H9 (cell line): Measurements from ENCODE around the gene KCNJ12. TPM values are rescaled to one million over a fixed set of nuclear protein-coding genes. Genes with fewer than 3 reads are reported as not detected.

Experiments
- DNase-seq: peaks from one replicate; pipeline ENCODE4 v3.0.0-alpha.2; 2017
- H2AFZ ChIP-seq: one replicate; pipeline ENCODE4 v1.6.1; 2013; ENCODE audit warnings: mild to moderate bottlenecking, low read length, control low read depth, moderate library complexity
- H2AK5ac ChIP-seq: 2 replicates; pipeline ENCODE4 v1.6.1; 2013; ENCODE audit warnings: low read length, control low read depth, mixed read lengths; ENCODE audit not compliant: insufficient read length
- H2BK120ac ChIP-seq: one replicate; pipeline ENCODE4 v1.6.1; 2013; ENCODE audit warnings: low read depth, mild to moderate bottlenecking, low read length, control low read depth, inconsistent platforms; ENCODE audit not compliant: poor library complexity, severe bottlenecking
- H2BK12ac ChIP-seq: 2 replicates; pipeline ENCODE4 v1.6.1; 2013; ENCODE audit warnings: low read length, control low read depth, mixed read lengths, low read depth; ENCODE audit not compliant: insufficient read length
- H2BK15ac ChIP-seq: 2 replicates; pipeline ENCODE4 v1.6.1; 2013; ENCODE audit warnings: low read depth, low read length, control low read depth
- H2BK20ac ChIP-seq: one replicate; pipeline ENCODE4 v1.6.1; 2013; ENCODE audit warnings: low read depth, mild to moderate bottlenecking, low read length, control low read depth, inconsistent platforms; ENCODE audit not compliant: poor library complexity, severe bottlenecking
- H2BK5ac ChIP-seq: 2 replicates; pipeline ENCODE4 v1.6.1; 2013; ENCODE audit warnings: low read length, control low read depth, mixed read lengths; ENCODE audit not compliant: insufficient read length
- H3K14ac ChIP-seq: 2 replicates; pipeline ENCODE4 v1.6.1; 2013; ENCODE audit warnings: low read length, control low read depth; ENCODE audit not compliant: insufficient read depth
- H3K18ac ChIP-seq: 2 replicates; pipeline ENCODE4 v1.6.1; 2013; ENCODE audit warnings: low read depth, mild to moderate bottlenecking, mixed read lengths, low read length, control low read depth; ENCODE audit not compliant: insufficient read length
- H3K23ac ChIP-seq: 2 replicates; pipeline ENCODE4 v1.6.1; 2013; ENCODE audit warnings: low read length, control low read depth, mixed read lengths, low read depth; ENCODE audit not compliant: insufficient read length
- H3K23me2 ChIP-seq: 2 replicates; pipeline ENCODE4 v1.6.1; 2013; ENCODE audit warnings: low read depth, mild to moderate bottlenecking, mixed read lengths, low read length, control low read depth; ENCODE audit not compliant: insufficient read length, poor library complexity, severe bottlenecking
- H3K27ac ChIP-seq: 2 replicates; pipeline ENCODE4 v1.5.1; 2013; ENCODE audit warnings: low read length, control low read depth, mixed read lengths, low read depth; ENCODE audit not compliant: insufficient read length
- H3K27me3 ChIP-seq: 2 replicates; pipeline ENCODE4 v1.6.1; 2013; ENCODE audit warnings: low read length, control low read depth, inconsistent platforms; ENCODE audit not compliant: insufficient read depth
- H3K4ac ChIP-seq: 2 replicates; pipeline ENCODE4 v1.6.1; 2013; ENCODE audit warnings: low read depth, mild to moderate bottlenecking, control low read depth, inconsistent platforms, low read length, moderate library complexity
- H3K4me1 ChIP-seq: 2 replicates; pipeline ENCODE4 v1.6.1; 2013; ENCODE audit warnings: low read length, control low read depth, inconsistent platforms; ENCODE audit not compliant: insufficient read depth
- H3K4me2 ChIP-seq: 2 replicates; pipeline ENCODE4 v1.6.1; 2013; ENCODE audit warnings: low read length, control low read depth, mixed read lengths; ENCODE audit not compliant: insufficient read length, insufficient read depth
- H3K56ac ChIP-seq: 2 replicates; pipeline ENCODE4 v1.6.1; 2013; ENCODE audit warnings: low read depth, mild to moderate bottlenecking, mixed read lengths, low read length, control low read depth; ENCODE audit not compliant: insufficient read length
- H3K79me1 ChIP-seq: 2 replicates; pipeline ENCODE4 v1.6.1; 2013; ENCODE audit warnings: low read depth, mild to moderate bottlenecking, moderate library complexity, low read length, control low read depth, inconsistent platforms; ENCODE audit not compliant: insufficient read depth, poor library complexity, severe bottlenecking
- H3K79me2 ChIP-seq: 2 replicates; pipeline ENCODE4 v1.6.1; 2013; ENCODE audit warnings: low read length, control low read depth, inconsistent platforms; ENCODE audit not compliant: insufficient read depth
- H3K9ac ChIP-seq: 2 replicates; pipeline ENCODE4 v1.6.1; 2013; ENCODE audit warnings: low read length, control low read depth, mixed read lengths; ENCODE audit not compliant: insufficient read length; ENCODE audit errors: extremely low read depth
- H3K9me3 ChIP-seq: one replicate; pipeline ENCODE4 v1.6.1; 2013; ENCODE audit warnings: low read depth, low read length, inconsistent platforms; ENCODE audit not compliant: control insufficient read depth
- H3T11ph ChIP-seq: one replicate; pipeline ENCODE4 v1.6.1; 2013; ENCODE audit warnings: mild to moderate bottlenecking, low read length, control low read depth, inconsistent platforms
- H4K20me1 ChIP-seq: one replicate; pipeline ENCODE4 v1.6.1; 2013; ENCODE audit not compliant: control insufficient read depth, insufficient read length, insufficient read depth
- H4K5ac ChIP-seq: 2 replicates; pipeline ENCODE4 v1.6.1; 2013; ENCODE audit warnings: low read depth, mild to moderate bottlenecking, mixed read lengths, low read length, control low read depth; ENCODE audit not compliant: insufficient read length
- H4K8ac ChIP-seq: replicated peaks from 2 replicates; pipeline ENCODE4 v1.6.1; 2013; ENCODE audit warnings: low read length, control low read depth, mixed read lengths, low read depth; ENCODE audit not compliant: insufficient read length
- H4K91ac ChIP-seq: 2 replicates; pipeline ENCODE4 v1.6.1; 2013; ENCODE audit warnings: low read depth, mild to moderate bottlenecking, moderate library complexity, mixed read lengths, low read length, control low read depth; ENCODE audit not compliant: insufficient read length
- H3K27ac Mint-ChIP-seq, 3 experiments: 2 replicates in 2 of 3; 3 replicates in 1 of 3; pipeline ENCODE4 v1.8.0; 2020 to 2021; ENCODE audit warnings: mixed read lengths in 3 of 3, mild to moderate bottlenecking in 1 of 3, moderate library complexity in 1 of 3
- H3K27me3 Mint-ChIP-seq: 2 replicates; pipeline ENCODE4 v1.8.0; 2021; ENCODE audit warnings: low read depth, mild to moderate bottlenecking, moderate library complexity, mixed read lengths
- H3K36me3 Mint-ChIP-seq, 3 experiments: 2 replicates in 2 of 3; 3 replicates in 1 of 3; pipeline ENCODE4 v1.8.0; 2020 to 2021; ENCODE audit warnings: low read depth in 3 of 3, mixed read lengths in 3 of 3; ENCODE audit not compliant: insufficient read depth in 1 of 3
- H3K4me1 Mint-ChIP-seq, 2 experiments: 2 replicates each; pipeline ENCODE4 v1.8.0; 2020; ENCODE audit warnings: mixed read lengths in 2 of 2
- H3K4me3 Mint-ChIP-seq, 2 experiments: 2 replicates in 1 of 2; 3 replicates in 1 of 2; pipeline ENCODE4 v1.8.0; 2020 to 2021; ENCODE audit warnings: mild to moderate bottlenecking in 2 of 2, mixed read lengths in 2 of 2, moderate library complexity in 1 of 2
- H3K9me3 Mint-ChIP-seq, 2 experiments: 2 replicates in 1 of 2; 3 replicates in 1 of 2; pipeline ENCODE4 v1.8.0; 2020; ENCODE audit warnings: mild to moderate bottlenecking in 2 of 2, mixed read lengths in 2 of 2, moderate library complexity in 1 of 2
- CTCF ChIP-seq: fragments of 200-600 bp; sonication (generic); conservative IDR thresholded peaks from 3 replicates; pipeline ENCODE4 v1.8.0; 2021; ENCODE audit warnings: antibody characterized with exemption, mild to moderate bottlenecking
- WGBS: extraction: QIAGEN DNeasy Blood & Tissue Kit; methylation state at CpG from one replicate; pipeline ENCODE4 v1.1.7; 2013; ENCODE audit warnings: missing lambda C conversion rate, low lambda C conversion rate, mixed read lengths; ENCODE audit not compliant: insufficient read length; ENCODE audit errors: extremely low coverage; 5-methylcytosine and 5-hydroxymethylcytosine counted together
- total RNA-seq: library from RNA; stranded (reverse); gene quantifications from 2 replicates; pipeline ENCODE4 v1.2.1, GENCODE V29; 2021

The KCNJ12 gene
- total RNA-seq, 1 experiment from 2014 or later = 0.39 TPM

GRCh38 chr17:21359483-21359840 lies 16.7 kb upstream of the KCNJ12 start:
- H4K8ac ChIP-seq = no peak overlapping the region
- no peak overlapping the region for H3K14ac ChIP-seq
- no peak overlapping the region for H2AFZ ChIP-seq
- no peak for TF ChIP-seq CTCF
- no peak overlapping the region for H3K27ac Mint-ChIP-seq
- H3K4me2 ChIP-seq = no peak overlapping the region
- no peak overlapping the region for H3T11ph ChIP-seq
- no peaks in the 10 kb centered on the region for H3K36me3 Mint-ChIP-seq
- no peaks in the 10 kb centered on the region; a peak in 1 of 5 replicates for H3K9me3 Mint-ChIP-seq
- no peak overlapping the region for H4K5ac ChIP-seq
- H3K27me3 ChIP-seq = no peaks in the 10 kb centered on the region
- H2BK20ac ChIP-seq = no peak overlapping the region
- H3K4ac ChIP-seq = no peak overlapping the region
- no peak overlapping the region for H4K91ac ChIP-seq
- H3K56ac ChIP-seq = no peak overlapping the region
- no peak overlapping the region for H3K18ac ChIP-seq
- no peak overlapping the region for H2BK12ac ChIP-seq
- no peaks in the 10 kb centered on the region for H3K79me1 ChIP-seq
- no peak for DNase-seq
- H2BK120ac ChIP-seq = no peak overlapping the region
- no peak overlapping the region for H3K4me3 Mint-ChIP-seq
- no peak overlapping the region for H2BK15ac ChIP-seq
- H3K9ac ChIP-seq = no peak overlapping the region
- H3K27me3 Mint-ChIP-seq = peaks cover 14% of the 10 kb centered on the region
- no peaks in the 10 kb centered on the region for H3K23me2 ChIP-seq
- H3K4me1 ChIP-seq = no peaks in the 10 kb centered on the region; the same call in 1 of the 2 replicates
- H3K23ac ChIP-seq = no peak overlapping the region
- no peaks in the 10 kb centered on the region for H3K79me2 ChIP-seq
- WGBS = no CpG with 5 or more reads among the region's 9 CpGs
- no peaks in the 10 kb centered on the region for H4K20me1 ChIP-seq
- no peaks in the 10 kb centered on the region for H3K9me3 ChIP-seq
- H2BK5ac ChIP-seq = no peak overlapping the region
- H2AK5ac ChIP-seq = no peak overlapping the region
- H3K27ac ChIP-seq = no peak overlapping the region
- peaks cover 23 to 28% of the 10 kb centered on the region in 2 experiments for H3K4me1 Mint-ChIP-seq
